ENCODE data around the gene RHOG.

DNA sequence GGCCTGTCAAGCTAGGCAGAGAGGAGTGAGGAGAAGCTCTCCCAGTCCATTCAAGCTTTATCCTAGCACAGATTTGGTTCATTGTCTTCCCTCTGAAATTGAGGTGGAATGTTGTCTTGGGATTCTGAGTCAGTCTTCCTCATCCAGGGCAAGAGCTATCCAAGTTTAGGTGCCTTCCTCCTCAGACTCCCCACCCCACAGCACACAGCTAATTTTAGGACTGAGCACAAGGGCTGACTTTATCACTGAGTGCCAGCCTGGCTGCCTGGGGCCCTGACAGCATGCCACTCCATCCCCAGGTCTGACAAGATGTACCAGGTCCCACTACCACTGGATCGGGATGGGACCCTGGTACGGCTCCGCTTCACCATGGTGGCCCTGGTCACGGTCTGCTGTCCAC lies 29.8 kb downstream of the RHOG start:
- TF ChIP-seq POLR2A (IDR thresholded peaks at IDR 0.05; ENCODE audit: low read depth, low read length), result no peak
- TF ChIP-seq TAF1 (IDR thresholded peaks at IDR 0.05; ENCODE audit: borderline replicate concordance, low read depth, low read length), result no peak
- no peak for TF ChIP-seq POLR2AphosphoS5 (IDR thresholded peaks at IDR 0.05; ENCODE audit: low read depth, low read length)
